A549 treated with ZK216348 at 1 μM for 4 hours (cell line): ENCODE data around the gene ZNF331. TPM values are rescaled to one million over a fixed set of nuclear protein-coding genes. Genes with fewer than 3 reads are reported as not detected.

Experiments
- total RNA-seq: library from RNA; stranded (reverse); fragments of 200-300 nt; extraction: Qiagen RNA extraction; gene quantifications from 5 replicates; pipeline ENCODE4 v1.2.3, GENCODE V29; 2022; ENCODE audit warnings: low read depth

Gene ZNF331
- total RNA-seq = 11.9 to 15.4 TPM (median 14.2 TPM) in 5 replicates

GRCh38 chr19:53537521-53538377 lies at the start of gene ZNF331:
Gene ZNF331, plus strand, starts transcription at chr19:53538145. Its CDS starts 31,232 bp downstream, at chr19:53569377.

Other genes with a start within 250 kb of the ZNF331 start
- 3.1 to 4.6 TPM (median 3.9 TPM) in 5 replicates for gene ZNF845, start 204.4 kb upstream of the ZNF331 start, total RNA-seq
- 0.12 to 0.97 TPM (median 0.33 TPM) in 5 replicates for gene ZNF525, start 172.4 kb upstream of the ZNF331 start, total RNA-seq
- 3.0 to 5.2 TPM (median 4.2 TPM) in 5 replicates for gene ZNF765, start 143.0 kb upstream of the ZNF331 start, total RNA-seq
- gene ZNF761, start 106.2 kb upstream of the ZNF331 start, total RNA-seq = 7.4 to 9.2 TPM (median 7.9 TPM) in 5 replicates
- gene ZNF813, start 70.4 kb upstream of the ZNF331 start, total RNA-seq = 0.11 to 0.49 TPM (median 0.31 TPM) in 5 replicates
- not detected in 5 replicates for gene DPRX, start 93.9 kb downstream of the ZNF331 start, total RNA-seq